Activated T-helper 17 cell treated with anti-CD3 and anti-CD28 coated beads, Interleukin-2, amount 50 U/mL, for 72 hours (primary cell): Measurements from ENCODE around the gene ATP9B. TPM values are rescaled to one million over a fixed set of nuclear protein-coding genes. Genes with fewer than 3 reads are reported as not detected.

Source experiments
- ATAC-seq: fragments of 150-1000 bp; cut with Tn5 transposase; replicated peaks from 2 replicates; pipeline ENCODE4 v1.10.0; 2021; ENCODE audit warnings: mild to moderate bottlenecking, moderate library complexity
- H3K27ac Mint-ChIP-seq: one replicate; pipeline ENCODE4 v1.8.0; 2022; ENCODE audit warnings: mixed read lengths
- H3K27me3 Mint-ChIP-seq: one replicate; pipeline ENCODE4 v1.8.0; 2022; ENCODE audit warnings: mixed read lengths
- H3K36me3 Mint-ChIP-seq: one replicate; pipeline ENCODE4 v1.8.0; 2022; ENCODE audit warnings: low read depth, mild to moderate bottlenecking, mixed read lengths
- H3K4me1 Mint-ChIP-seq: one replicate; pipeline ENCODE4 v1.8.0; 2022; ENCODE audit warnings: mixed read lengths
- H3K4me3 Mint-ChIP-seq: one replicate; pipeline ENCODE4 v1.8.0; 2022; ENCODE audit warnings: mild to moderate bottlenecking, mixed read lengths
- H3K9me3 Mint-ChIP-seq: one replicate; pipeline ENCODE4 v1.8.0; 2022; ENCODE audit warnings: mixed read lengths
- total RNA-seq, 2 donors: library from RNA; stranded (reverse); gene quantifications; one replicate each; pipeline ENCODE4 v1.2.3, GENCODE V29; 2022

The ATP9B gene
- total RNA-seq, 2 donors from 2014 or later, result 23.3 to 29.4 TPM

DNA sequence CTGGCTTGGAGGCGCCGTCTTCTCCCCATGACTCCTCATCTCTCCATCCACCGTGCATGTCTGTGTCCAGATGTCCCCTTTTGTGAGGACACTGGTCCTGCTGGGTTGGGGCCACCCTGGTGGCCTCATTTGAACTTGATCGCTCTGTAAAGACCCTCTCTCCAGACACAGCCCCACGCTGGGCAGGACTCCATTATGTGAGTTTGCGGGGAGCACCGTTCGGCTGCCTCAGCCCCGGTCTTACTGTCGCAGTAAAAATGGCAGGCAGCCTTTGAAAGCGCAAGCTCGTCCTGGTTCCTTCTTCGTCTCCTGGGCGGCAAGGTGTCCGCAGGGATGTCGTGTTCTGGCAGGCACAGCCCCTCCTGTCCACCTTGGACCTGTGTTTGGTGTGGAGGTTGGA, 344.2 kb downstream of the ATP9B start:
- Mint-ChIP-seq H3K4me3 (no peak overlapping the region), H3K36me3 (peaks cover 19% of the 10 kb centered on the region), H3K4me1 (peaks cover 5% of the 10 kb centered on the region), H3K27ac (peak overlapping the region; percentile 38), H3K9me3 (no peaks in the 10 kb centered on the region), H3K27me3 (no peaks in the 10 kb centered on the region)
- no peak for ATAC-seq

DNA sequence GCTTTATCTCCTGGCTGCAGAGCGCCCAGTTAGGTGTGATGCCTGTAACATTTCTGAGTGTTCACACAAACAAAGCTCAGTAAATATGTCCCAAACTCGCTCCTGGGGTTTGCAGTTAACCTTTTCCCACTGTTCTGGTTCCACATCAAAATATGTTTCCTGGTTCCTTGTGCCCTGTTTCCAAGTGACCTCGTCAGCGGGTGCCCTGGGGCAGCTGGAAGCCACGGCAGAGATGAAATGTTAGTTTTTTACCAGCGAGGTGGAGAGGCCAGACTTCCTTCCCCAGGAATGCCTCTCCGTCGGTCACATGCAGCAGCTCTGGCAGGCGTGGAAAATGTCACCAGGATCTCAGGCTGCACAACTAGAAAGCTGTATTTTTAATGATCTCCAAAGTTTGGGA, 344.7 kb downstream of the ATP9B start:
- H3K27me3 Mint-ChIP-seq, result no peaks in the 10 kb centered on the region
- ATAC-seq, result no peak
- peaks cover 24% of the 10 kb centered on the region for H3K36me3 Mint-ChIP-seq
- H3K4me1 Mint-ChIP-seq, result peaks cover 5% of the 10 kb centered on the region
- H3K9me3 Mint-ChIP-seq, result no peaks in the 10 kb centered on the region
- H3K27ac Mint-ChIP-seq, result no peak overlapping the region
- H3K4me3 Mint-ChIP-seq, result no peak overlapping the region

DNA sequence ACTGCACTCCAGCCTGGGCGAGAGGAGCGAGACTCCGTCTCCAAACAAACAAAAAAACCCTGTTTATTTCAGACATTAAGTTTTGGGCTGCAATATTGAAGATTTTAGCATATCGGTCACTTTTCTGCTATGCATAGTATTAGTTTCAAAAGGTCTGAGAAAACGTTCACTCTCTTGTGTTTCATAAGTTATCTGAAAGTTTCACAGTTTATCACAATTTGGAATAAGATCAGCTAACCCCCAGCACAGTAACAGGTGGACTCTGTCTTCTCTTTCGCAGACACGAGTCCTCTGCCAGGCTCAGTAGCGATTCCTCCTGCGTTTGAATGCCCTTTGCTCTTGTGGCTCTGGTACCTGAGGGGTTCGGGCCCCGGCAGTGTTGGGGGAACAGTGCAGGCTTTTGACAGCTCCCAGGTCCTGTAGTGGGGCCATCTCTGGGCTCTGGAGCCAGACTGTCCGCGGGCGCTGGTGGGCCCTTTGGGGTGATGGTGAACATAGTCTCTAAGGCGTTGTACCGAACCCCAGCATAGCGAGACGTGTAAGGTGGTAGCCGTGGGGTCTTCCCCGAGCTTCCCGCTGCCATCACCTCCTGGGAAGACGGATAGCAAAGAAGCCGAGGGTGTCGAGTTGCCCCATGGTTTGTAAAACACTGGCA, 347.0 kb downstream of the ATP9B start:
- no peaks in the 10 kb centered on the region for H3K27me3 Mint-ChIP-seq
- H3K27ac Mint-ChIP-seq, result no peak overlapping the region
- H3K36me3 Mint-ChIP-seq, result peaks cover 44% of the 10 kb centered on the region
- no peak overlapping the region for H3K4me3 Mint-ChIP-seq
- peaks cover 16% of the 10 kb centered on the region for H3K4me1 Mint-ChIP-seq
- H3K9me3 Mint-ChIP-seq, result no peaks in the 10 kb centered on the region
- ATAC-seq, result no peak

DNA sequence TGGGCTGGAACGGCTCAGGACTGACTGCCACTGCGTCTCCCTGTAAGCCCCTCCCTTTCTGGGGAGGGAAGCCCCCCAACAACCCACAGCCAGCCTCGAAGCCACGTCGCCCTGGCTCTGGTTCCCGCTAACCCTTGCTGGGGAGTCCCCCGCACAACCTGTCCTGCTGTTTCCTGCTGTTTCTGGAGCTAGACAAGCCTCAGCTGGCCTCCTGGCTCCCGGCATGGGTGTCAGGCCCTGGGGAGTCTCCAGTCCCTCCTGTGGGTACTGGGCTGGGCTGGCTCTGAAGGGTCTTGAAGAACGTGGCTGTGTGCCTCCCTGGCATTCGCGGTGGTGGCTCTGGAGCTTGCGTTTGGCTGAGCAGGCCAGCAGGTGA, 347.5 kb downstream of the ATP9B start:
- H3K9me3 Mint-ChIP-seq, result no peaks in the 10 kb centered on the region
- H3K4me1 Mint-ChIP-seq, result peaks cover 16% of the 10 kb centered on the region
- peaks cover 49% of the 10 kb centered on the region for H3K36me3 Mint-ChIP-seq
- H3K27me3 Mint-ChIP-seq, result no peaks in the 10 kb centered on the region
- no peak overlapping the region for H3K27ac Mint-ChIP-seq
- ATAC-seq, result no peak
- no peak overlapping the region for H3K4me3 Mint-ChIP-seq

DNA sequence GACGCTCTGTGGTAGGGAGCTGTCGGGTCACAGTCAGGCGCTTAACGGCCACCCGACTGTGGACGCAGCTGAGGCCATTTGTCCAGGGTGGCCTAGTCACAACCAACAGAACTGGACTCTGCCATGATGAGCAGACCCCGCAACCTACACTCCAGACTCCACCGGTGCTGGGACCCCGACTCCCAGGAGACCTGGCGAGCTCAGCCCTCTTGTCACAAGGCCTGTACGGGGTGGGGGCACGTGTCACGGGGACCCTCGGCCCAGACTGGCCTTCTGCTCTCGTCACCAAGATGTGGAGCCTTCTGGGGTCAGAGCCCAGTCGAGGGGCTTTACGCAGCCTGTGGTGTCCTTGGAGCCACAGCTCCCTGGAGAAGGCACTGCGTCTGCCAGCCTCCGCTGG, 349.0 kb downstream of the ATP9B start:
- H3K9me3 Mint-ChIP-seq, result no peaks in the 10 kb centered on the region
- peaks cover 20% of the 10 kb centered on the region for H3K4me1 Mint-ChIP-seq
- H3K27ac Mint-ChIP-seq, result no peak overlapping the region
- no peak overlapping the region for H3K4me3 Mint-ChIP-seq
- no peak for ATAC-seq
- H3K36me3 Mint-ChIP-seq, result peaks cover 57% of the 10 kb centered on the region
- H3K27me3 Mint-ChIP-seq, result no peaks in the 10 kb centered on the region

DNA sequence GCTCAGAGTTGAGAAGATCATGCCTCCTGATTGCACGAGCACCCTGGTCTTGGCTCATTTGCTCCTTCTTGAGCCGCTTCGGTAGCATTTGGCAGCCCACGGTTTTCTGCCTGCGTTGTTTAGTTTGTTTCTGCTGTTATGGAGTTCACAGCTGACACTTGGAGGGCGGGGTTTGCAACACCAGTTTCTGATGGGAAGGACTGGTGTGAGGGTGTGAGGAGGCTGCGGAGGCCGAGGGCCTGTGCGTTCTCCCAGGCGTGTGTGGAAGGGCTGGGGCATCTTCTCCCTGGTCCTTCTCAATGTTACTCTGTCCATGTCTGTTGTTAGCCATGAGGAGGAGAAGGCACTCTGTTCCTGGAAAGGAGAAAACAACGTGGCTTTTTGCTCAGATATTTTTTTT, 349.4 kb downstream of the ATP9B start:
- Mint-ChIP-seq H3K27me3 (no peaks in the 10 kb centered on the region), H3K27ac (no peak overlapping the region), H3K36me3 (peaks cover 57% of the 10 kb centered on the region), H3K9me3 (no peaks in the 10 kb centered on the region), H3K4me3 (no peak overlapping the region), H3K4me1 (peaks cover 20% of the 10 kb centered on the region)
- ATAC-seq, result no peak

DNA sequence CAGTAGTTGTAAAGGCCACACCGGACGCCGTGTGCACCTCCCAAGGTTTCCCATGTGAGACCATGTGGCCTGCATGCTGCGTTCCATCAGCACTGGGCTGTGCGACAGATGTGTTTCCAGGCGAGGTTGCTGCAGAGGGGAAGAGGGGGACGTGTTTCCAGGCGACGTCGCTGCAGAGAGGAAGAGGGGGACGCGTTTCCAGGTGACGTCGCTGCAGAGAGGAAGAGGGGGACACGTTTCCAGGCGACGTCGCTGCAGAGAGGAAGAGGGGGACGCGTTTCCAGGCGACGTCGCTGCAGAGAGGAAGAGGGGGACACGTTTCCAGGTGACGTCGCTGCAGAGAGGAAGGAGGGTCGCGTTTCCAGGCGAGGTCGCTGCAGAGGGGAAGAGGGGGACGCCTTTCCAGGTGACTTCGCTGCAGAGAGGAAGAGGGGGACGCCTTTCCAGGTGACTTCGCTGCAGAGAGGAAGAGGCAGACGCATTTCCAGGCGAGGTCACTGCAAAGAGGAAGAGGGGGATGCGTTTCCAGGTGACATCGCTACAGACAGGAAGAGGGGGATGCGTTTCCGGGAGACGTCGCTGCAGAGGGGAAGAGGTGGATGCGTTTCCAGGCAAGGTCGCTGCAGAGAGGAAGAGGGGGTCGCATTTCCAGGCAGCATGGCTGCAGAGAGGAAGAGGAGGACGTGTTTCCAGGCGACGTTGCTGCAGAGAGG, 351.0 kb downstream of the ATP9B start:
- Mint-ChIP-seq H3K36me3 (peaks cover 69% of the 10 kb centered on the region), H3K4me1 (peaks cover 26% of the 10 kb centered on the region), H3K4me3 (no peak overlapping the region), H3K27ac (no peak overlapping the region), H3K9me3 (no peaks in the 10 kb centered on the region), H3K27me3 (no peaks in the 10 kb centered on the region)
- no peak for ATAC-seq

DNA sequence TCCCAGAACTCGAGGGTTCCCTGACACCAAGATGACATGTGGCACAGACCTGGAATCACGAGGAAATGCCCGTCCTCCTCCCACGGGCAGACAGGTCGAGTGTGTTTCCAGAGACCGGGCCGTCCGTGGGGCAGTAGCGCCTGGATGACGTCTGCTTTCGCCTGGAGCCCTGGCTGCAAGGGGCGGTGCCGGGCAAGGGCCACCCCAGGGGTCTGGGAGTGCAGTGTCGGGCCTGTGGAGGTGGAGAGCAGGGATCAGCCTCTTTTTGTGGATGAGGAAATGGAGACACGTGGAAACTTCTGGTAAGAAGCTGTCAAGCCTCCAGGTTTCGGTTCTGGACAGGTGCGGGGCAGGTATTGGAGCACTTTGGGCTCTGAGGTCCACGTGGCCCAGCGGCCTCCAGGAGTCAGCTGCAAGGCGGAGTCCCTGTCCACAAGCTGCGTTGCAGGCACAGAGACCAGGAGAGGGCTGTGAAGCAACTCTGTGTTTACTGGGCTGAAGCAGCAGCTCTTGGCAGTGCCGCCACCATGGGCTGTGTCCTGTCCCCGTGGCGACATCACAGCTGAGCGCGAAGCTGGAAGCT, 352.2 kb downstream of the ATP9B start:
- no peaks in the 10 kb centered on the region for H3K27me3 Mint-ChIP-seq
- H3K4me3 Mint-ChIP-seq, result no peak overlapping the region
- no peak for ATAC-seq
- H3K4me1 Mint-ChIP-seq, result peaks cover 29% of the 10 kb centered on the region
- no peak overlapping the region for H3K27ac Mint-ChIP-seq
- H3K36me3 Mint-ChIP-seq, result peaks cover 71% of the 10 kb centered on the region
- H3K9me3 Mint-ChIP-seq, result no peaks in the 10 kb centered on the region

DNA sequence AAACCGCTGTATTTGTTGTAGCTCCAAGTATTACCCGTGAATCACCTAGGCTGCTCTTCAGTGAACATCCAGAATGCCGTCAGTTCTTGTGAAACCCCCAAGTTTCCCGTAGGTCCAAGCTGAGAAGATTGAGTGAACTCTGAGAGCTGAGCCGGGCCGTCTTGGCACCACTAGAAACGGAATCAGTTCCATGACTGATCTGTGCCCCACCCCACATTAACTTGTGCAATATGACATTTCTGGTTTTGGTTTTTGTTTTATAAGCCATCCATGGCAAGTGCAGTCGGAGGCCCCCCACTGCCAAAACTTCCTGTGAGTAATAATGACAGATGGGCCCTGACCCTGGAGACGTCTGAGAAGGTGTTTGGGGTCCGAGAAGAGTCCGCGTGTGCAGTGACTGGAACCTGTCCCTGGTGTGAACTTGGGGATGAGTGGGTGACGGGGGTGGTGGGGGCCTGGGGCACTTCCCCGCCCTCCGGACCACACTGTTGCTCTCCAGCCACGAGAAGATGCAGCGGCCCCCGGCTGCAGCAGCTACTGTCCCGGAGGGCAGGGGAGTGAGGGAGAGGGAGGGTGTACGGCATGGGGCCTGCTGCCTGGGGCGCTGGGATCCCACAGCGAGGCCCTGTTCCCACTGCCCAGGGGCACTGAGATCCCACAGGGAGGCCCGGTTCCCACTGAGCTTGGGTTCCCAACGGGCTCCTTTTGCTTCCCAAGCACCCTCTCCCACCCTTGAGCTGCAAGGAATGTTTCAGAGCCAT, 353.0 kb downstream of the ATP9B start:
- Mint-ChIP-seq H3K36me3 (peaks cover 66% of the 10 kb centered on the region), H3K4me3 (no peak overlapping the region), H3K27me3 (no peaks in the 10 kb centered on the region), H3K27ac (no peak overlapping the region), H3K4me1 (peaks cover 29% of the 10 kb centered on the region), H3K9me3 (no peaks in the 10 kb centered on the region)
- no peak for ATAC-seq

DNA sequence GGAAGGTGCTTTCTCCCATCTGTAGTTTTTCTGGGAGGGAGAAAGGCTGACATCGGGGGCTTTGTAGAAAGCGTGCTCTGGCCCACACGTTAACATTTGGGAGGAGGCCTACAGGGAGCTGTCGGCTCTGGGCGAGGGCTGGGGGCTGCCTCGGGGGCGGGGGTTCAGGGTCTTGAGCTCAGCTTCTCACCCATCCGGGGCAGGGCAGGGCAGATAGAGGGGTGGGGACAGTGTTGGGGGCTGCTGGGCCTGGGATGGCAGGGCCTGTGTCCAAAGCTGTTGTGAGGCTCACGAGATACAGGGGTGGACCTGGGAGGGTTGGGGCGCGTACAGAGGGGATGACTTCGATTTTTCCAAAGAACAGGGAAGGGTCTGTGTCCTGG, 353.6 kb downstream of the ATP9B start:
- Mint-ChIP-seq H3K4me3 (no peak overlapping the region), H3K4me1 (peaks cover 29% of the 10 kb centered on the region), H3K9me3 (no peaks in the 10 kb centered on the region), H3K27ac (no peak overlapping the region), H3K36me3 (peaks cover 66% of the 10 kb centered on the region), H3K27me3 (no peaks in the 10 kb centered on the region)
- ATAC-seq, result no peak

DNA sequence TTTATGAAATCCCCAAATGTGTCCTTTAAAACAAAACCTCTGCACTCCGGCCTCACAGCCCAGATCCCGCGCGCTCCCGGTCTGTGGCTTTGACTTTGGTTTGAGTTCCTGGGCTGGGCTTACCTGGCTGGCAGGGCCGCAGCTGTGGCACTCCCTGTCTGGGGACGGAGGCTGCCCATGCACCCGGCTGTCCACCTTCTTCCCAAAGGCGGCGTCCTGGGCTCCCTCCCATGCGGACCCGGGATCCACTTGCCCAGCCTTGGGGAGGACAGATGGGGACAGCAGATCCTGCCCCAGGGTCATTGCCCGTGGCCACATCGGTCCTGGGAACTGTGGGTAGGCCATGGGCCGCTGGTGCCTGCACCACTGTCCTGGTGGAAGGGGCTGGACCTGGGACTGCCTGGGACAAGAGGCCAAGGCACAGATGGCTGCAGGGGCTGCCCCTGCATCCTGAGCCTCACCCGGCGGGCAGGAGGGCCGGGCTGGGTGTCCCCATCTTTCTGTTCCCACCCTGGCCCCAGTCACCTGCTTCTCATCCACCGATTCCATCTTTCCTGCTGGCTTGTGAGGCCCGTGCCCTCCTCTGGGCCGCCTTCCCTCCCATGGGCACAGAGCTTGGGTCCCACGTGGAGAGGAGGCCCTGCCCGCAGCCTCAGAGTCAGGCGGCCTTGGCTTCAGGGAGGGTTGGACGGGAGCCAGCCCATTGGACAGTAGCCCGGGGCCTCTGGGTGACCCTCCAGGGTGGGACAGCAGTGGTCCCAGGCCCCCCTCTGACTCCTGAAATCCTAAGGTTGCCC, 354.2 kb downstream of the ATP9B start:
- ATAC-seq, result no peak
- H3K27me3 Mint-ChIP-seq, result no peaks in the 10 kb centered on the region

DNA sequence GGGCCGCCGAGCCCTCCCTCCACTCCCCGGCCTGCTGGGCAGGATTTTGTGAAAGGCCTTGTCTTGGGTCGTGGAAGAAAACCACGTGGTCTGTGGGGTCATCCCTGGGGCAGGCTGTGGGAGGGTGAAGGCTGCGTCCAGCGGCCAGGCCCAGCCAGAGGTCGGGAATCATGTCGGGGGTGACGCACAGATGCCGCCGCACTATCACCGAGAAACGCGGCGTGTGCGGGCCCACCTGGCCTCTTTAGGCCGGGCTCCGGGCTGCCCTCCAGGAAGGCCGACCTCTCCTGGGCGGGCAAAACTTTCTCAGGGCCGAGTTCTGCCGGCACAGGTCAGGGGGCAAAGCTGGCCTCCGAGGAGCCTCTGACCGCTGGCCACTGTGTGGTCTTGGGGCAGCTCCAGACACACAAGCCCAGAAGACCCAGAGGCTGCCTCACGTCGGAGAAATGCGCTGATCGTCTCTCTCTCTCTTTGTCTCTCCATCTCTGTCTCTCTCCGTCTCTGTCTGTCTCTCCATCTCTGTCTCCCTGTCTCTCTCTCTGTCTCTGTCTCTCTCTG, 354.9 kb downstream of the ATP9B start:
- no peak for ATAC-seq
- Mint-ChIP-seq H3K4me3 (no peak overlapping the region), H3K9me3 (no peaks in the 10 kb centered on the region), H3K36me3 (peaks cover 67% of the 10 kb centered on the region), H3K27me3 (no peaks in the 10 kb centered on the region), H3K27ac (peak overlapping the region; percentile 75), H3K4me1 (peaks cover 29% of the 10 kb centered on the region)

More for the DNA sequence above, 354.2 kb downstream of the ATP9B start:
- H3K4me1 Mint-ChIP-seq, result peaks cover 29% of the 10 kb centered on the region
- no peak overlapping the region for H3K27ac Mint-ChIP-seq
- peaks cover 67% of the 10 kb centered on the region for H3K36me3 Mint-ChIP-seq
- H3K9me3 Mint-ChIP-seq, result no peaks in the 10 kb centered on the region
- H3K4me3 Mint-ChIP-seq, result no peak overlapping the region

DNA sequence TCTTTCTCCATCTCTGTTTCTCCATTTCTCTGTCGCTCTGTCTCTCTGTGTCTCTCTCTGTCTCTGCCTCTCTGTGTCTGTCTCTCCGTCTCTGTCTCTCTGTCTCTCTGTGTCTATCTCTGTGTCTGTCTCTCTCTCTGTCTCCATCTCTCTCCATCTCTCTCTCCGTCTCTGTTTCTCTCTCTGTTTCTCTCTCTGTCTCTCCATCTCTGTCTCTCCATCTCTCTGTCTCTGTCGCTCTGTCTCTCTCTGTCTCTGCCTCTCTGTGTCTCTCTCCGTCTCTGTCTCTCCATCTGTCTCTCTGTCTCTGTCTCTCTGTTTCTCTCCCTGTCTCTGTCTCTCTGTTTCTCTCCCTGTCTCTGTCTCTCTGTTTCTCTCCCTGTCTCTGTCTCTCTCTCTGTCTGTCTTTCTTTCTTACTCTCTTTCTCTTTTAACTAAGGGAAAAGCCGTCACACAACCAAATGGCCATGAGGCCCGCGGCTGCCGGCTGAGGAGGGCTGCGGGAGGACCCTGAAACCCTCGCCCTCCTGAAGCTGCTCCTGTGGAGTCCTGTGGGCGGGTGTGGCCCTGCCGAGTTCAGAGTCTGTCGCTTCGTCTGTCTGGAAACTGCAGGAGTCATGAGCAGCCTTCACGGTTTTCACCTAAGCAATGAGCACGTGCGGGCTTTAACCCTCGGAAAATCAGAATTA, 355.8 kb downstream of the ATP9B start:
- peaks cover 69% of the 10 kb centered on the region for H3K36me3 Mint-ChIP-seq
- no peak overlapping the region for H3K4me3 Mint-ChIP-seq
- no peaks in the 10 kb centered on the region for H3K9me3 Mint-ChIP-seq
- ATAC-seq, result no peak
- peaks cover 25% of the 10 kb centered on the region for H3K4me1 Mint-ChIP-seq
- peak overlapping the region; percentile 75 for H3K27ac Mint-ChIP-seq
- H3K27me3 Mint-ChIP-seq, result no peaks in the 10 kb centered on the region
